Motor neuron (in vitro differentiated cells): Measurements from ENCODE around the gene FREM3. TPM values are rescaled to one million over a fixed set of nuclear protein-coding genes. Genes with fewer than 3 reads are reported as not detected.
"Not testable (repeated sequence)": the region's sequence is repeated elsewhere in the genome, so short reads cannot be mapped to it uniquely, and the experiment has no call there.

ENCODE experiments used
- ATAC-seq, 8 experiments: fragments of 200-7000 bp; cut with Tn5 transposase; replicated peaks in 6 of 8; 2 replicates each; pipeline ENCODE4 v1.8.0; 2021; ENCODE audit warnings: mild to moderate bottlenecking in 8 of 8, moderate library complexity in 8 of 8
- H3K27ac ChIP-seq, 2 donors: fragments of 250-450 bp; sonication (Bioruptor Pico); 2 replicates each; pipeline ENCODE4 v1.9.0; 2021; ENCODE audit warnings: antibody characterized with exemption in 2 of 2, mild to moderate bottlenecking in 2 of 2, moderate library complexity in 1 of 2
- H3K4me1 ChIP-seq, 2 donors: fragments of 250-450 bp; sonication (Bioruptor Pico); replicated peaks in 1 of 2; 2 replicates each; pipeline ENCODE4 v1.6.1; 2021; ENCODE audit warnings: antibody characterized with exemption in 2 of 2, mild to moderate bottlenecking in 2 of 2, moderate library complexity in 1 of 2
- H3K4me3 ChIP-seq, 5 donors: fragments of 250-450 bp; sonication (Bioruptor Pico); 2 replicates each; pipeline ENCODE4 v1.9.0; 2021; ENCODE audit warnings: antibody characterized with exemption in 5 of 5, mild to moderate bottlenecking in 5 of 5, moderate library complexity in 4 of 5
- WGBS, 10 experiments: fragments of 450-650 bp; shearing (Covaris generic); methylation state at CpG; one replicate each; pipeline ENCODE4 v1.0.0; 2022; 5-methylcytosine and 5-hydroxymethylcytosine counted together
- in situ Hi-C, 9 experiments: fragments of 400-800 bp; cut with MboI; loops; one replicate each; pipeline ENCODE4 v1.15.0; 2021; ENCODE audit warnings: low sequenced_read_pairs in 9 of 9, low pct_unique_long_range_greater_than_20kb in 2 of 9; ENCODE audit not compliant: unreplicated experiment in 9 of 9
- total RNA-seq, 8 experiments: library from RNA; unstranded; fragments of 300-600 nt; gene quantifications; 2 replicates each; pipeline versions ENCODE4 v1.2.3 to v1.2.4, GENCODE V29; 2022

FREM3 gene
- total RNA-seq, 8 experiments from 2014 or later = 0.04 to 0.43 (median 0.21) TPM

- WGBS, 10 experiments = 0 to 83% (median 49%) methylated on average over 1 to 4 of the region's 4 CpGs; no CpG with 5 or more reads in 2 of the 10 experiments
- in situ Hi-C loops = no loop called here
- no peak for ATAC-seq
- peaks cover 10 to 19% of the 10 kb centered on the region in 2 donors for H3K4me1 ChIP-seq
- no peak overlapping the region for H3K4me3 ChIP-seq
- H3K27ac ChIP-seq = no peak overlapping the region
Measured at GRCh38 chr4:143711543-143712154, 11.2 kb upstream of the FREM3 start.

- in situ Hi-C loops = no loop called here
- H3K4me1 ChIP-seq = peaks cover 0 to 4% of the 10 kb centered on the region in 2 donors
- WGBS, 10 experiments = 18 to 68% (median 43%) methylated on average over 2 to 6 of the region's 6 CpGs
- H3K4me3 ChIP-seq = peak overlapping the region in 1 of 5 donors; percentile 35
- ATAC-seq = no peak
- no peak overlapping the region for H3K27ac ChIP-seq
Measured at GRCh38 chr4:143701365-143701764, 890 bp upstream of the FREM3 start.

- H3K4me3 ChIP-seq = peak overlapping the region; percentile 27 to 38 (median 29)
- 5% methylated on average over 15 of the region's 34 CpGs; no CpG with 5 or more reads in 9 of the 10 experiments for WGBS, 10 experiments
- in situ Hi-C loops = no loop called here
- peak in 6 of 8 experiments; percentile 38 to 54 (median 49) for ATAC-seq
- peaks cover 0 to 4% of the 10 kb centered on the region in 2 donors for H3K4me1 ChIP-seq
- H3K27ac ChIP-seq = no peak overlapping the region
Measured at GRCh38 chr4:143700046-143700415, 444 bp downstream of the FREM3 start.

DNA sequence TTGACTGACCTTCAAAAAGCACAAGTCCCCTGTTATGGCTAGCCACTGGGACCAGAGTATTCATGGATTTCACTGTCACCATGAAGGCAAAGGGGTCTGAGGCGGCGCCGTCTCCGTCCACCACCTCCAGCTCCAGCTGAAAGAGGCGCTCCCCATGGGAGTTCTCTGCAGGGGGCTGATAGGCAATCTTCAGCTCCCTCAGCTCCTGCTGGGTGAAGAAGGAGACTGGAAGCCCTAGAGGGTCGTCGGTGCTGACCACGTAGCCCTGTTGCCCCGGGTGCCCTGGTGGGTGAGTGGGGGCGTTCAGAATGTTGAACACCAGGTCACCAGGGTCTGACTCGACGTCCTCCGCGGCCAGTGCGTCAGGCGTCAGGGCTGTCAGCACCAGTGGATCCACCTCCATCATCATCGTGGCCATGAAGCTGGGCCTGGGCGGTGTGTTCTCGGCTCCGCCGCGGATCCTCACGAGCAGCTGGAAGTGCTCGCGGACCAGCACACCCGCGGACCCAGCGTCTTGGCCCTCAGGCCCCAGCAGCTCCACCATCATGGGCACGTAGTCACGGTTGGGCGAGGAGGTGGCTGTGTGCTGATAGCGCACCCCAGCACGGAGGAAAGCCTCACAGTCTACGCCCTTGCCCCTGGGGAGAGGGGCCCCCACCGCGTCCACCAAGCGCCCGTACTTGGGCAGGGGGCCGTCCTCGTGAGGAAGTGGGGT lies 987 bp downstream of the FREM3 start:
- in situ Hi-C loops = no loop called here
- WGBS, 10 experiments = 0 to 100% (median 36%) methylated on average over 1 to 6 of the region's 40 CpGs; no CpG with 5 or more reads in 5 of the 10 experiments
- H3K4me3 ChIP-seq = no peak overlapping the region
- H3K27ac ChIP-seq = no peak overlapping the region
- H3K4me1 ChIP-seq = peaks cover 0 to 4% of the 10 kb centered on the region in 2 donors
- ATAC-seq = no peak

GRCh38 chr4:143693856-143694255 lies 6.6 kb downstream of the FREM3 start:
- no peak for ATAC-seq
- Histone ChIP-seq H3K4me3 (no peak overlapping the region), H3K27ac (no peak overlapping the region), H3K4me1 (no peaks in the 10 kb centered on the region)
- in situ Hi-C loops = no loop called here
- 0 to 85% (median 70%) methylated on average over 1 to 4 of the region's 4 CpGs for WGBS, 10 experiments

GRCh38 chr4:143692241-143692640 lies 8.2 kb downstream of the FREM3 start:
- Histone ChIP-seq H3K27ac (no peak overlapping the region), H3K4me3 (no peak overlapping the region), H3K4me1 (no peaks in the 10 kb centered on the region)
- peak in 1 of 8 experiments; percentile 27 for ATAC-seq
- in situ Hi-C loops = no loop called here
- WGBS, 10 experiments = 20 to 100% (median 78%) methylated on average over 1 of the region's 1 CpG; no CpG with 5 or more reads in 6 of the 10 experiments

- H3K4me1 ChIP-seq = no peaks in the 10 kb centered on the region
- 0 to 100% (median 61%) methylated on average over 1 to 2 of the region's 2 CpGs; no CpG with 5 or more reads in 1 of the 10 experiments for WGBS, 10 experiments
- no peak overlapping the region for H3K4me3 ChIP-seq
- peak in 5 of 8 experiments; percentile 43 to 89 (median 82) for ATAC-seq
- in situ Hi-C loops = no loop called here
- H3K27ac ChIP-seq = no peak overlapping the region
Measured at GRCh38 chr4:143679434-143679833, 21.0 kb downstream of the FREM3 start.

- H3K4me1 ChIP-seq, ATAC-seq, H3K4me3 ChIP-seq, in situ Hi-C loops, H3K27ac ChIP-seq: not testable (repeated sequence)
- 0 to 100% (median 100%) methylated on average over 1 to 3 of the region's 9 CpGs; no CpG with 5 or more reads in 6 of the 10 experiments for WGBS, 10 experiments
Measured at GRCh38 chr4:143673629-143674028, 26.8 kb downstream of the FREM3 start.

DNA sequence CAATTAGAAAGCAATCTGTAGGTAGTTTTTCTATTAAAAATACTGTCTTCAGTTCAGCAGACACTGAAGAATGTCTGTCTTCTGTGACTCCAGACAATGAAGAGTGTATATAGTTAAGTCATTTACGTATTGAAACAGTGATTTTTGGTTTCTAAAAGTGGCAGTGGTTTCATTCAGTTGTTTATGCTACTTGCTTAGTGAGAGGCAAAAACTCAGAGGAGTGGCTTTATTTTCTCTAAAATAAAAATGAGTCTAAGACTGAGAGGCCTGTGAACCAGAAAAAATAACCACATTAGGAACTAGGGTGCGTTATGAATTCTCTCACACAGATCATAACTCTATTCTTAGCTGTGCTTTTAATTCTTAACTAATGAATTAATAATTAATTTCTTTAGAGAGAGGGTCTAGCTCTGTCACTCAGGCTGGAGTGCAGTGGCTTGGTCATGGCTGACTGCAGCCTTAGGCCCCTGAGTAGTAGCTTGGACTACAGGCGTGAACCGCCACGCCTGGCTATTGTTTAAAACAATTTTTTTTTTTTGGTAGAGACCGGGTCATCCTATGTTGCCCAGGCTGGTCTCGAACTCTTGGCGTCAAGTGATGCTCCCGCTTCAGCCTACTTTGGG lies 31.4 kb downstream of the FREM3 start:
- Histone ChIP-seq H3K27ac (no peak overlapping the region), H3K4me1 (no peaks in the 10 kb centered on the region), H3K4me3 (no peak overlapping the region)
- 10 to 91% (median 88%) methylated on average over 2 to 9 of the region's 9 CpGs; no CpG with 5 or more reads in 1 of the 10 experiments for WGBS, 10 experiments
- ATAC-seq = no peak
- in situ Hi-C loops = no loop called here

- H3K4me3 ChIP-seq = no peak overlapping the region
- H3K4me1 ChIP-seq = no peaks in the 10 kb centered on the region
- 0 to 96% (median 80%) methylated on average over 2 to 4 of the region's 4 CpGs; no CpG with 5 or more reads in 1 of the 10 experiments for WGBS, 10 experiments
- H3K27ac ChIP-seq = no peak overlapping the region
- in situ Hi-C loops = no loop called here
- no peak for ATAC-seq
Measured at GRCh38 chr4:143667461-143667860, 33.0 kb downstream of the FREM3 start.

DNA sequence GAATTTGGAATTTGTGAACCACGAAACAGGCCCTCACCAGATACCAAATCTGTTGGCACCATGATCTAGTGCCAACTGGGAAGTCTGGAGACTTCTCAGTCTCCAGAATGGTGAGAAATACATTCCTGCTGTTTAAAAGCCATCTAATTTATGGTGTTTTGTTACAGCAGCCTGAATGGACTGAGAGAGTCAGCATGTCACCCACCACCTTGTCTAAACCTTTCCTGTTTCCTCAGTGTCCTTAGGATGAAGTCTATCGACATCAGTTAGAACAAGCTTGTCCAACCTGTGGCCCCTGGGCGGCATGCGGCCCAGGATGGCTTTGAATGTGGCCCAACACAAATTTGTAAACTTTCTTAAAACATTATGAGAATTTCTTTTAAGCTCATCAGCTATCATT lies 42.1 kb downstream of the FREM3 start:
- ATAC-seq = no peak
- in situ Hi-C loops = no loop called here
- H3K4me1 ChIP-seq = no peaks in the 10 kb centered on the region
- H3K27ac ChIP-seq = no peak overlapping the region
- no peak overlapping the region for H3K4me3 ChIP-seq
- 27 to 93% (median 89%) methylated on average over 2 to 4 of the region's 4 CpGs; no CpG with 5 or more reads in 1 of the 10 experiments for WGBS, 10 experiments

DNA sequence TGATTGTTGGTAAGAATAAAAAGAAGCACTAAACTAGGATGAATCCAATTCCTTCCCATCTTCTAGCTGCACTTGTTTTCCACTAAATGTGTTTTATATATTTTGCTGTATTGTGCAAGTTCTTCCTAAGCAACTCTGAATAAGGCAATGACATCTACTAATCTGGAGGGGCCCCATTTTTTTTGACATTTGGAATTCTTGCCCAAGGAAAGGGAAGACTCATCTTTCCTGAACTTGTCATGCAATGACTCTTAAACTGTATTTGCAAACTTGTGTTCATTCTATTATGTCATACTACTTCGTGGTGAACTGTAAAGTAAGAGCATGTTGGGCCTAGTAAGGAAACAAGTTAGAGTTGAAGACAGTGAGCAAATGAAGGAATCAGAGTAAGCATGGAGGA lies 45.9 kb downstream of the FREM3 start:
- WGBS, 10 experiments = 0 to 83% (median 50%) methylated on average over 1 of the region's 1 CpG; no CpG with 5 or more reads in 2 of the 10 experiments
- H3K4me1 ChIP-seq = no peaks in the 10 kb centered on the region
- no peak overlapping the region for H3K27ac ChIP-seq
- no peak overlapping the region for H3K4me3 ChIP-seq
- no peak for ATAC-seq
- in situ Hi-C loops = no loop called here

- Histone ChIP-seq H3K27ac (no peak overlapping the region), H3K4me3 (no peak overlapping the region), H3K4me1 (no peaks in the 10 kb centered on the region)
- in situ Hi-C loops = no loop called here
- no peak for ATAC-seq
- WGBS, 10 experiments = 56 to 100% (median 77%) methylated on average over 1 to 3 of the region's 3 CpGs; no CpG with 5 or more reads in 4 of the 10 experiments
Measured at GRCh38 chr4:143653031-143653430, 47.4 kb downstream of the FREM3 start.
